GM12892 (cell line): ENCODE data around the gene ZYG11A.

ENCODE experiments used
- POLR2A ChIP-seq: IDR thresholded peaks from 2 replicates; pipeline ENCODE4 v1.6.1; 2011; ENCODE audit warnings: low read depth, low read length, control low read depth
- POLR2AphosphoS5 ChIP-seq: IDR thresholded peaks from 2 replicates; pipeline ENCODE4 v1.6.1; 2011; ENCODE audit warnings: low read depth, low read length, control low read depth
- TAF1 ChIP-seq: IDR thresholded peaks from 2 replicates; pipeline ENCODE4 v1.6.1; 2011; ENCODE audit warnings: low read depth, mild to moderate bottlenecking, control low read depth, low read length, borderline replicate concordance

GRCh38 chr1:52904927-52905698, 62.6 kb downstream of the ZYG11A start:
- TF ChIP-seq POLR2A = no peak
- no peak for TF ChIP-seq POLR2AphosphoS5
- no peak for TF ChIP-seq TAF1
